Neural cell (in vitro differentiated cells): Measurements from ENCODE around the gene NKAIN2. TPM values are rescaled to one million over a fixed set of nuclear protein-coding genes. Genes with fewer than 3 reads are reported as not detected.

Experiments used
- H2AFZ ChIP-seq: fragments of 200-600, 300-800 bp; sonication (generic), shearing (Covaris generic); 2 replicates; pipeline ENCODE4 v1.6.0; 2014; ENCODE audit warnings: low read depth, mild to moderate bottlenecking, antibody characterized with exemption, low read length, moderate library complexity
- H3F3A ChIP-seq: fragments of 200-600 bp; shearing (Covaris generic); 2 replicates; pipeline ENCODE4 v1.6.1; 2016; ENCODE audit warnings: mild to moderate bottlenecking, moderate library complexity, mixed read lengths, antibody characterized with exemption, low read length; ENCODE audit not compliant: insufficient read depth, poor library complexity, severe bottlenecking
- H3K27ac ChIP-seq: fragments of 200-600, 300-800 bp; sonication (generic), shearing (Covaris generic); 2 replicates; pipeline ENCODE4 v1.5.1; 2014; ENCODE audit warnings: mild to moderate bottlenecking, low read length, moderate library complexity
- H3K27me3 ChIP-seq: fragments of 300-800, 200-600 bp; sonication (generic), shearing (Covaris generic); 2 replicates; pipeline ENCODE4 v1.6.0; 2014; ENCODE audit warnings: mild to moderate bottlenecking, low read depth, low read length, moderate library complexity; ENCODE audit not compliant: insufficient read depth
- H3K36me3 ChIP-seq: fragments of 300-800, 200-600 bp; sonication (generic), shearing (Covaris generic); 2 replicates; pipeline ENCODE4 v1.5.1; 2014; ENCODE audit warnings: mild to moderate bottlenecking, antibody characterized with exemption, low read length, moderate library complexity; ENCODE audit not compliant: insufficient read depth
- H3K4me2 ChIP-seq: fragments of 300-800, 200-600 bp; sonication (generic), shearing (Covaris generic); 2 replicates; pipeline ENCODE4 v1.6.0; 2014; ENCODE audit warnings: mild to moderate bottlenecking, low read length
- H3K4me3 ChIP-seq: fragments of 300-800, 200-600 bp; sonication (generic), shearing (Covaris generic); 2 replicates; pipeline ENCODE4 v1.5.1; 2014; ENCODE audit warnings: mild to moderate bottlenecking, low read length, moderate library complexity
- H3K79me2 ChIP-seq: fragments of 200-600 bp; shearing (Covaris generic); replicated peaks from 2 replicates; pipeline ENCODE4 v1.6.0; 2014; ENCODE audit warnings: mild to moderate bottlenecking, low read length, moderate library complexity; ENCODE audit not compliant: insufficient read depth
- H3K9ac ChIP-seq: fragments of 300-800, 200-600 bp; sonication (generic), shearing (Covaris generic); 2 replicates; pipeline ENCODE4 v1.6.1; 2016; ENCODE audit warnings: mild to moderate bottlenecking, low read length, mixed read lengths
- H3K9me2 ChIP-seq: fragments of 200-600 bp; shearing (Covaris generic); 2 replicates; pipeline ENCODE4 v1.6.1; 2016; ENCODE audit warnings: mild to moderate bottlenecking, low read length, mixed read lengths; ENCODE audit not compliant: insufficient read depth
- H3K9me3 ChIP-seq: fragments of 200-600, 300-800 bp; sonication (generic), shearing (Covaris generic); 2 replicates; pipeline ENCODE4 v1.6.1; 2016; ENCODE audit warnings: mild to moderate bottlenecking, mixed run types, low read length, moderate library complexity, mixed read lengths
- H4K20me1 ChIP-seq: fragments of 200-600 bp; shearing (Covaris generic); 2 replicates; pipeline ENCODE4 v1.6.1; 2016; ENCODE audit warnings: mild to moderate bottlenecking, mixed run types; ENCODE audit not compliant: insufficient read depth
- EP300 ChIP-seq: fragments of 450-650 bp; conservative IDR thresholded peaks from 2 replicates; pipeline ENCODE4 v1.6.1; 2014; ENCODE audit warnings: antibody characterized with exemption, mild to moderate bottlenecking, moderate library complexity; ENCODE audit not compliant: poor library complexity, severe bottlenecking
- EZH2 ChIP-seq: fragments of 200-600, 300-800 bp; shearing (Covaris generic), sonication (generic); IDR thresholded peaks from 2 replicates; pipeline ENCODE4 v1.6.1; 2014; ENCODE audit warnings: antibody characterized with exemption, low read length, borderline replicate concordance, mild to moderate bottlenecking; ENCODE audit not compliant: insufficient read depth, poor library complexity, severe bottlenecking
- MXI1 ChIP-seq: fragments of 450-650 bp; conservative IDR thresholded peaks from 2 replicates; pipeline ENCODE4 v1.6.1; 2014; ENCODE audit warnings: antibody characterized with exemption, mild to moderate bottlenecking; ENCODE audit not compliant: poor library complexity, severe bottlenecking
- POLR2AphosphoS5 ChIP-seq: IDR thresholded peaks from 2 replicates; pipeline ENCODE4 v1.6.1; 2012
- RAD21 ChIP-seq: fragments of 450-650 bp; conservative IDR thresholded peaks from 2 replicates; pipeline ENCODE4 v1.6.1; 2014; ENCODE audit warnings: antibody characterized with exemption, mild to moderate bottlenecking, moderate library complexity
- SMC3 ChIP-seq: fragments of 450-650 bp; conservative IDR thresholded peaks from 2 replicates; pipeline ENCODE4 v1.6.1; 2014; ENCODE audit warnings: antibody characterized with exemption, mild to moderate bottlenecking, moderate library complexity; ENCODE audit not compliant: poor library complexity
- TAF1 ChIP-seq: IDR thresholded peaks from 2 replicates; pipeline ENCODE4 v1.6.1; 2012; ENCODE audit warnings: low read depth
- polyA plus RNA-seq: library from polyadenylated mRNA; depleted of rRNA; stranded (reverse); fragments of >200 nt; gene quantifications from 2 replicates; pipeline ENCODE4 v1.2.3, GENCODE V29; 2014
- TF ChIP-seq, protein P1 (sequence below): IDR thresholded peaks from 2 replicates; pipeline ENCODE4 v1.6.1; 2012; ENCODE audit warnings: borderline replicate concordance
- TF ChIP-seq, protein P2 (sequence below): fragments of 450-650 bp; IDR thresholded peaks from 2 replicates; pipeline ENCODE4 v1.5.1; 2014; ENCODE audit warnings: antibody characterized with exemption, mild to moderate bottlenecking, moderate library complexity; ENCODE audit not compliant: poor library complexity, severe bottlenecking

NKAIN2 gene
- polyA plus RNA-seq, 1 donor from 2014 or later = 23.2 TPM

DNA sequence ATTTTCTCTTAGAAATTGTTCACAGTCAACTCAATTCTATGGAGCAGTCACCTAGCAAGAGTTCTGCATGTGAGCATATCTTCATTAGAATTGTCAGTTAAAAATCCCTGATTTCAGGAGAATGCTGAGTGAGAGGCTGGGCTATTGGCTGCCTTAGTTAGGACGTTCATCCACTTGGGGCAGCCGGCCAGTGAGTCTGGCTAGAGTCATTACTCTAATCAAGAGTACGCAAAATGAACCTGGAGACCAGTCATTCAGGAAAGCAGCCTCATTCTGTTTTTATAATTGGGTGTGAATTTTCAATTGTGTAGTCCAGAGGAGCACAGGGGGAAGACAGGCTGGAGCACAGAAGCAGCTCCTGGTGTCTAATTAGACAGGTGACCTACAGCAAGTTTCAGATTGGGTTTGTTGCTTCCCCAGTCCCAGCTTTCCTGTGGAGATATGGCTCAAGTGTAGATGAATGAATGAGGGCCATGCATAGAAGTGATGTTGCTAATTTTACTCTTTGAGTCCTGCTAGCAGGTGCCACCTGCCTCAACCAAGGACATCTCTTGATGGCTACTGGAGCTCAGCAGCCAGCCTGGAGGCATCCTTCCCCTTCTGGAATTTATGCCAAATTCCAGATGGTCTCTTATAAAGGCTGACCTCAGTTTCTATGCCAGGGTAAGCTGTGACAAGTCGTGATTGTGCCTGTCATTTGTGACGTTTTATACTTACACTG, 265.7 kb downstream of the NKAIN2 start:
- Histone ChIP-seq H3K9me2 (no peaks in the 10 kb centered on the region), H3K27ac (no peak overlapping the region), H3K27me3 (no peaks in the 10 kb centered on the region), H3F3A (no peaks in the 10 kb centered on the region), H3K9ac (no peak overlapping the region), H3K36me3 (no peaks in the 10 kb centered on the region), H3K79me2 (no peaks in the 10 kb centered on the region), H3K9me3 (no peaks in the 10 kb centered on the region), H3K4me2 (no peak overlapping the region), H3K4me3 (no peak overlapping the region), H2AFZ (no peak overlapping the region), H4K20me1 (no peaks in the 10 kb centered on the region)
- TF ChIP-seq TAF1 = no peak
- TF ChIP-seq, protein P1, sequence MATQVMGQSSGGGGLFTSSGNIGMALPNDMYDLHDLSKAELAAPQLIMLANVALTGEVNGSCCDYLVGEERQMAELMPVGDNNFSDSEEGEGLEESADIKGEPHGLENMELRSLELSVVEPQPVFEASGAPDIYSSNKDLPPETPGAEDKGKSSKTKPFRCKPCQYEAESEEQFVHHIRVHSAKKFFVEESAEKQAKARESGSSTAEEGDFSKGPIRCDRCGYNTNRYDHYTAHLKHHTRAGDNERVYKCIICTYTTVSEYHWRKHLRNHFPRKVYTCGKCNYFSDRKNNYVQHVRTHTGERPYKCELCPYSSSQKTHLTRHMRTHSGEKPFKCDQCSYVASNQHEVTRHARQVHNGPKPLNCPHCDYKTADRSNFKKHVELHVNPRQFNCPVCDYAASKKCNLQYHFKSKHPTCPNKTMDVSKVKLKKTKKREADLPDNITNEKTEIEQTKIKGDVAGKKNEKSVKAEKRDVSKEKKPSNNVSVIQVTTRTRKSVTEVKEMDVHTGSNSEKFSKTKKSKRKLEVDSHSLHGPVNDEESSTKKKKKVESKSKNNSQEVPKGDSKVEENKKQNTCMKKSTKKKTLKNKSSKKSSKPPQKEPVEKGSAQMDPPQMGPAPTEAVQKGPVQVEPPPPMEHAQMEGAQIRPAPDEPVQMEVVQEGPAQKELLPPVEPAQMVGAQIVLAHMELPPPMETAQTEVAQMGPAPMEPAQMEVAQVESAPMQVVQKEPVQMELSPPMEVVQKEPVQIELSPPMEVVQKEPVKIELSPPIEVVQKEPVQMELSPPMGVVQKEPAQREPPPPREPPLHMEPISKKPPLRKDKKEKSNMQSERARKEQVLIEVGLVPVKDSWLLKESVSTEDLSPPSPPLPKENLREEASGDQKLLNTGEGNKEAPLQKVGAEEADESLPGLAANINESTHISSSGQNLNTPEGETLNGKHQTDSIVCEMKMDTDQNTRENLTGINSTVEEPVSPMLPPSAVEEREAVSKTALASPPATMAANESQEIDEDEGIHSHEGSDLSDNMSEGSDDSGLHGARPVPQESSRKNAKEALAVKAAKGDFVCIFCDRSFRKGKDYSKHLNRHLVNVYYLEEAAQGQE = no peak
- TF ChIP-seq, protein P2, sequence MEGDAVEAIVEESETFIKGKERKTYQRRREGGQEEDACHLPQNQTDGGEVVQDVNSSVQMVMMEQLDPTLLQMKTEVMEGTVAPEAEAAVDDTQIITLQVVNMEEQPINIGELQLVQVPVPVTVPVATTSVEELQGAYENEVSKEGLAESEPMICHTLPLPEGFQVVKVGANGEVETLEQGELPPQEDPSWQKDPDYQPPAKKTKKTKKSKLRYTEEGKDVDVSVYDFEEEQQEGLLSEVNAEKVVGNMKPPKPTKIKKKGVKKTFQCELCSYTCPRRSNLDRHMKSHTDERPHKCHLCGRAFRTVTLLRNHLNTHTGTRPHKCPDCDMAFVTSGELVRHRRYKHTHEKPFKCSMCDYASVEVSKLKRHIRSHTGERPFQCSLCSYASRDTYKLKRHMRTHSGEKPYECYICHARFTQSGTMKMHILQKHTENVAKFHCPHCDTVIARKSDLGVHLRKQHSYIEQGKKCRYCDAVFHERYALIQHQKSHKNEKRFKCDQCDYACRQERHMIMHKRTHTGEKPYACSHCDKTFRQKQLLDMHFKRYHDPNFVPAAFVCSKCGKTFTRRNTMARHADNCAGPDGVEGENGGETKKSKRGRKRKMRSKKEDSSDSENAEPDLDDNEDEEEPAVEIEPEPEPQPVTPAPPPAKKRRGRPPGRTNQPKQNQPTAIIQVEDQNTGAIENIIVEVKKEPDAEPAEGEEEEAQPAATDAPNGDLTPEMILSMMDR = no peak
- TF ChIP-seq POLR2AphosphoS5 = no peak
- TF ChIP-seq EZH2 = no peak
- TF ChIP-seq MXI1 = no peak
- TF ChIP-seq EP300 = no peak
- no peak for TF ChIP-seq RAD21
- TF ChIP-seq SMC3 = no peak

DNA sequence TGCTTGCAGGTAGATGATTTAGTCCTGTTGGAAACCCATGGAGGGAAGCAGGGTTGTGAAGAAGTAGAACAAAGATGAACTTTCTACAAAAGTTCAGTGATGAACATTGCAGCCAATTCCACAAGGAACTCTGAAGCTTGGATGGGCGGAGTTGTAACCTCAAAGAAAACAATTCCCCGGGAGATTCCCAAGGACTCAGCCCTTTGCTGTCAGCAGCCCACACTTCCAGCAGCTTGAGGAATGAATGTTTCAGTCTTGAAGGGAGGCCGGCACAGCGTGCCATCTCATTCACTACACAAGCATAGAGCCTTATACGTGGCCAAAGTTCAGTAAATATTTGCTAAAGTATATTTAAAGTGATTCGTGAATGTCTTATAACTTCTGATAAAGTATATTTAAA, 269.4 kb downstream of the NKAIN2 start:
- H3K4me2 ChIP-seq = no peak overlapping the region

More for the DNA sequence above, 269.4 kb downstream of the NKAIN2 start:
- TF ChIP-seq TAF1 = no peak
- TF ChIP-seq, protein P2 = no peak
- TF ChIP-seq MXI1 = no peak
- TF ChIP-seq SMC3 = no peak
- no peak for TF ChIP-seq EP300
- no peak for TF ChIP-seq POLR2AphosphoS5
- TF ChIP-seq, protein P1 = no peak
- TF ChIP-seq EZH2 = no peak
- TF ChIP-seq RAD21 = no peak
- Histone ChIP-seq H3K27me3 (no peaks in the 10 kb centered on the region), H3K4me3 (no peak overlapping the region), H2AFZ (no peak overlapping the region), H3K36me3 (no peaks in the 10 kb centered on the region), H3K9me3 (no peaks in the 10 kb centered on the region), H3F3A (no peaks in the 10 kb centered on the region), H3K27ac (no peak overlapping the region), H3K9me2 (no peaks in the 10 kb centered on the region), H4K20me1 (no peaks in the 10 kb centered on the region), H3K79me2 (no peaks in the 10 kb centered on the region), H3K9ac (no peak overlapping the region)
